HG02981 (cell line): ENCODE results near the gene HK3.

Experiments
- ATAC-seq: cut with Tn5 transposase; IDR thresholded peaks from one replicate; pipeline ENCODE4 v1.9.1; 2021; ENCODE audit warnings: mild to moderate bottlenecking, moderate library complexity; ENCODE audit not compliant: unreplicated experiment

The HK3 gene

GRCh38 chr5:176899296-176899891, at the start of gene HK3:
HK3 (minus strand) TSS chr5:176899346; CDS start chr5:176896159, 3,187 bp downstream.
- ATAC-seq, result no peak

- ATAC-seq, result no peak
These were observed 49.3 kb upstream of the HK3 start for GRCh38 chr5:176948458-176948857.

- no peak for ATAC-seq
These were observed 48.7 kb upstream of the HK3 start for GRCh38 chr5:176947847-176948246.

- no peak for ATAC-seq
These were observed 45.1 kb upstream of the HK3 start for GRCh38 chr5:176944268-176944667.

GRCh38 chr5:176943816-176944215, 44.7 kb upstream of the HK3 start:
- ATAC-seq, result no peak

- ATAC-seq, result no peak
These were observed 42.8 kb upstream of the HK3 start for GRCh38 chr5:176941951-176942350.

GRCh38 chr5:176938472-176938871, 39.3 kb upstream of the HK3 start:
- no peak for ATAC-seq

GRCh38 chr5:176935017-176935416, 35.9 kb upstream of the HK3 start:
- ATAC-seq, result no peak

- no peak for ATAC-seq
These were observed 35.3 kb upstream of the HK3 start for GRCh38 chr5:176934309-176934930.

- no peak for ATAC-seq
These were observed 30.5 kb upstream of the HK3 start for GRCh38 chr5:176929654-176930053.

GRCh38 chr5:176927562-176927961, 28.4 kb upstream of the HK3 start:
- no peak for ATAC-seq

GRCh38 chr5:176922817-176923216, 23.7 kb upstream of the HK3 start:
- ATAC-seq, result no peak

GRCh38 chr5:176921714-176922113, 22.6 kb upstream of the HK3 start:
- ATAC-seq, result no peak

- no peak for ATAC-seq
These were observed 19.5 kb upstream of the HK3 start for GRCh38 chr5:176918613-176919012.

- no peak for ATAC-seq
These were observed 17.2 kb upstream of the HK3 start for GRCh38 chr5:176916337-176916736.

GRCh38 chr5:176915906-176916305, 16.8 kb upstream of the HK3 start:
- ATAC-seq, result no peak

GRCh38 chr5:176912115-176912514, 13.0 kb upstream of the HK3 start:
- no peak for ATAC-seq

GRCh38 chr5:176908675-176909368, 9.7 kb upstream of the HK3 start:
- ATAC-seq, result no peak

- no peak for ATAC-seq
These were observed 7.7 kb upstream of the HK3 start for GRCh38 chr5:176906796-176907195.

- no peak for ATAC-seq
These were observed 7.0 kb upstream of the HK3 start for GRCh38 chr5:176906126-176906525.

GRCh38 chr5:176904276-176904675, 5.1 kb upstream of the HK3 start:
- ATAC-seq, result no peak

- no peak for ATAC-seq
These were observed 3.9 kb upstream of the HK3 start for GRCh38 chr5:176902911-176903664.
